ENCODE measurements around the gene NTSR1. TPM values are rescaled to one million over a fixed set of nuclear protein-coding genes. Genes with fewer than 3 reads are reported as not detected.

Gene NTSR1
- total and polyA plus RNA-seq, 2 experiments from 2014 or later = 0.15 to 1.4 TPM

GRCh38 chr20:62728781-62729300 lies 20.2 kb downstream of the NTSR1 start:
- DNase-seq (ENCODE audit: low spot score) (no peak), ATAC-seq (no peak)
- Mint-ChIP-seq H3K4me1 (no peaks in the 10 kb centered on the region), H3K4me3 (no peak overlapping the region), H3K9me3 (no peaks in the 10 kb centered on the region), H3K27me3 (ENCODE audit: insufficient read depth, low read depth, poor library complexity) (peaks cover 7% of the 10 kb centered on the region), H3K27ac (no peak overlapping the region), H3K36me3 (ENCODE audit: low read depth) (no peaks in the 10 kb centered on the region)
- no peak overlapping the region for H3K27ac ChIP-seq (ENCODE audit: low read depth)
- H3K79me2 ChIP-seq (replicated peaks; ENCODE audit: insufficient read depth) = no peaks in the 10 kb centered on the region
- TF ChIP-seq ZNF331 (CRISPR knock-in tag; IDR thresholded peaks at IDR 0.05; ENCODE audit: low read depth) = no peak
- no peak for TF ChIP-seq ZNF114 (CRISPR knock-in tag; IDR thresholded peaks at IDR 0.05)
- TF ChIP-seq NANOG (IDR thresholded peaks at IDR 0.05; ENCODE audit: borderline replicate concordance) = no peak
- no peaks in the 10 kb centered on the region for H3K27me3 ChIP-seq (ENCODE audit: insufficient read depth)
- no peaks in the 10 kb centered on the region for H3F3A ChIP-seq (replicated peaks; ENCODE audit: low read depth)
- no peak overlapping the region for H2AFZ ChIP-seq
- no peaks in the 10 kb centered on the region for H3K9me2 ChIP-seq (ENCODE audit: insufficient read depth)
- no peak overlapping the region for H3K4me2 ChIP-seq
- no peaks in the 10 kb centered on the region for H3K4me1 ChIP-seq (ENCODE audit: insufficient read depth)
- no peak overlapping the region for H3K4me3 ChIP-seq
- no peaks in the 10 kb centered on the region for H4K20me1 ChIP-seq (replicated peaks; ENCODE audit: insufficient read depth)
- no peaks in the 10 kb centered on the region for H3K36me3 ChIP-seq (ENCODE audit: insufficient read depth)

- H3K27ac Mint-ChIP-seq = no peak overlapping the region
- no peaks in the 10 kb centered on the region for H3K79me2 ChIP-seq (replicated peaks; ENCODE audit: insufficient read depth)
- TF ChIP-seq CREB1 (CRISPR knock-in tag; IDR thresholded peaks at IDR 0.05; ENCODE audit: low read depth) (no peak), JUNB (IDR thresholded peaks at IDR 0.05; ENCODE audit: unreplicated experiment) (no peak), ZNF114 (CRISPR knock-in tag; IDR thresholded peaks at IDR 0.05) (no peak), ZNF331 (CRISPR knock-in tag; IDR thresholded peaks at IDR 0.05; ENCODE audit: low read depth) (no peak), NANOG (IDR thresholded peaks at IDR 0.05; ENCODE audit: borderline replicate concordance) (no peak), ZNF462 (CRISPR knock-in tag; IDR thresholded peaks at IDR 0.05) (no peak), EZH2 (IDR thresholded peaks at IDR 0.05; ENCODE audit: low read depth, unreplicated experiment) (no peak), REST (IDR thresholded peaks at IDR 0.05; ENCODE audit: unreplicated experiment) (no peak), EZH2phosphoT487 (IDR thresholded peaks at IDR 0.05; ENCODE audit: unreplicated experiment) (no peak), STAT1 (IDR thresholded peaks at IDR 0.05; ENCODE audit: unreplicated experiment) (no peak), CTCF (conservative IDR thresholded peaks at IDR 0.05; ENCODE audit: low read depth in 2 of 2) (no peak)
Measured at GRCh38 chr20:62730481-62730880, 21.8 kb downstream of the NTSR1 start.

More at GRCh38 chr20:62730481-62730880, 21.8 kb downstream of the NTSR1 start:
- peaks cover 5% of the 10 kb centered on the region for H3K27me3 Mint-ChIP-seq (ENCODE audit: insufficient read depth, low read depth, poor library complexity)
- H3K9me3 Mint-ChIP-seq = no peaks in the 10 kb centered on the region
- H3K36me3 Mint-ChIP-seq (ENCODE audit: low read depth) = no peaks in the 10 kb centered on the region
- no peaks in the 10 kb centered on the region for H3K4me1 ChIP-seq (ENCODE audit: insufficient read depth)
- no peak overlapping the region for H2AFZ ChIP-seq
- H3K9me2 ChIP-seq (ENCODE audit: insufficient read depth) = no peaks in the 10 kb centered on the region
- ATAC-seq (no peak), DNase-seq (ENCODE audit: low spot score) (no peak)
- H3K4me3 Mint-ChIP-seq = no peak overlapping the region
- no peaks in the 10 kb centered on the region for H4K20me1 ChIP-seq (replicated peaks; ENCODE audit: insufficient read depth)
- H3K36me3 ChIP-seq (ENCODE audit: insufficient read depth) = no peaks in the 10 kb centered on the region
- no peaks in the 10 kb centered on the region for H3K27me3 ChIP-seq (ENCODE audit: insufficient read depth)
- no peak overlapping the region for H3K4me3 ChIP-seq
- no peak overlapping the region for H3K4me2 ChIP-seq
- H3F3A ChIP-seq (replicated peaks; ENCODE audit: low read depth) = no peaks in the 10 kb centered on the region
- no peak overlapping the region for H3K27ac ChIP-seq (ENCODE audit: low read depth)
- H3K4me1 Mint-ChIP-seq = no peaks in the 10 kb centered on the region

Data from GM23338 (cell line).